Smooth muscle cell of the brain vasculature (primary cell): ENCODE results near the gene SHISAL2A.
A peak's percentile ranks its signal among the peaks of the same experiment; 100 is the strongest.
"Not testable (repeated sequence)": the region's sequence is repeated elsewhere in the genome, so short reads cannot be mapped to it uniquely, and the experiment has no call there.

ENCODE experiments used
- DNase-seq: peaks from one replicate; pipeline ENCODE4 v3.0.0-alpha.2; 2012; ENCODE audit warnings: low read depth, low spot score

Gene SHISAL2A

GRCh38 chr1:52684545-52684944 lies 51.6 kb downstream of the SHISAL2A start:
- DNase-seq = no peak

- not testable (repeated sequence) for DNase-seq
These were observed 53.3 kb downstream of the SHISAL2A start for GRCh38 chr1:52686261-52686751.

- DNase-seq = no peak
These were observed 53.9 kb downstream of the SHISAL2A start for GRCh38 chr1:52686830-52687229.

GRCh38 chr1:52691821-52692220 lies 58.9 kb downstream of the SHISAL2A start:
- DNase-seq = no peak

GRCh38 chr1:52692697-52693096 lies 59.7 kb downstream of the SHISAL2A start:
- no peak for DNase-seq

- not testable (repeated sequence) for DNase-seq
These were observed 60.4 kb downstream of the SHISAL2A start for GRCh38 chr1:52693351-52693750.

- no peak for DNase-seq
These were observed 60.9 kb downstream of the SHISAL2A start for GRCh38 chr1:52693843-52694242.

GRCh38 chr1:52695627-52696026 lies 62.7 kb downstream of the SHISAL2A start:
- no peak for DNase-seq

GRCh38 chr1:52697795-52698674 lies 65.1 kb downstream of the SHISAL2A start, which contains the start of gene COA7:
Gene COA7, minus strand, starts transcription at chr1:52698347. Its CDS starts 21 bp downstream, at chr1:52698326.
- DNase-seq = peak; percentile 51

- DNase-seq = peak; percentile 37
These were observed 70.2 kb downstream of the SHISAL2A start for GRCh38 chr1:52702886-52703787.

- DNase-seq = no peak
These were observed 73.2 kb downstream of the SHISAL2A start for GRCh38 chr1:52706136-52706670.
